ENCODE measurements around the gene GALNT1.

Gene GALNT1

DNA sequence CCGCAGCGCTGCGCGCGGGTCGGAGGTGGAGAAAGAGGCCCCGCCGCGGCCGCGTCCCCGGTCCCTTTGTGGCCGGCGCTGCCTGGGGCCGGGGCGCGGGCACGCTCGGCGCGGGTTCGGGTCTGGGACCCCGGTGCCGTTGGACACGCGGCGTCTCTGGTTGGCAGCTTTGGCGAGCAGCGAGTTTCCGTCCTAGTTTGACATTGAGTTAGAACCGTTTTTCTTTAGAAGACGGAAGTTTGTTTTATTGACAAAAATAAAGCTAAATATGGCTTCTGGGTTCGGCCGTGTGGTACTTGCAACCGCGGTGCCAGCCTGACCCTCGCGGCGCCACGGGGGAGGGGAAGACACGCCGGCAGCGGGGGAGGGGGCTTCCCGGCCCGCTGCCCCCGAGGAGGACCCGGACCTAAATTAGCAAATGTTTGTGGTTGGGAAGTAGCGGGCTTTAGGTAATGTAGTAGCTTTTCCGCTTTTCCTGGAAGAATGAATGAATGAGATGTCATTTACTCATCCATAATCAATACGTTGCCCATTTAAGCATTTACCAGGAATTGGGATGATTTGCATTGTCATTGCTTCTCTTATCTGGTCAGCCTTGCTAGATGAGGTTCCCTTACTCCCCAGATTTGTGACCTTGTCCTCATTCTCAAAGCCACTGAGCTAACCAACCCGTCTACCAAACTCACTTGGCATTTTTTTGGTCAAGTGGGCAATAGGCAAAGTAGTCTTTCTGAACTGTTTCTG lies 530 bp downstream of the GALNT1 start:
- DNase-seq (ENCODE audit: low spot score) (peak; percentile 13), FAIRE-seq (no peak)

DNA sequence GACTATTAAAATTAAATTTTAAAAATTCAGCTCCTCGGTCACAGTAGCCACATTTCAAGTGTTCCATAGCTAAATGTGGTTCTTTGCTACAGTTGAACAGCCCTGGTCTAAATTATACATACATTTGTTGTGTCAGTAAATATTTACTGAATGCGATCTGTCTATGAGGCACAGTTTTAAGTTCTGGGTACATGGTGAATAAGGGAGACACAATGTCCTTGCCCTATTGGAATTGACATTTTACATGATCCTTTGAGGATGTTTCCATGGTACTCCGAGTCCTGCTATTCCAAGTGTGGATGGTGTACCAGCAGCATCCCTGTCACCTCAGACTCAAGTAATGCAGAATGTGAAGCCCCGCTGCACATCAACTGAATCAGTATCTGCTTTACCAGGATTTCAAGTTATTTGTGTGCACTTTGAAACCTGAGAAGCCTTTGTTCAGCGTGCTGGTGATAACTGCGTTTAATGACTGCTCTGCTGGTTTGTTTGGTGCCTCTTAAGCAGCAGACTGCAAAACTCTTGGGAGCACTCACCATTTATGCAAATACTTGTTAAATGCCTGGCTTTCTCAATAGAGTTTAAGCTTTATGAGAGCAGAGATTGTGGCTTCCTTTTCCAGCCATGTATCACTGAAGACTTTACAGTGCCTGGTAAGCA lies 1.5 kb downstream of the GALNT1 start:
- no peak for DNase-seq (ENCODE audit: low spot score)
- peak; percentile 23 for FAIRE-seq

DNA sequence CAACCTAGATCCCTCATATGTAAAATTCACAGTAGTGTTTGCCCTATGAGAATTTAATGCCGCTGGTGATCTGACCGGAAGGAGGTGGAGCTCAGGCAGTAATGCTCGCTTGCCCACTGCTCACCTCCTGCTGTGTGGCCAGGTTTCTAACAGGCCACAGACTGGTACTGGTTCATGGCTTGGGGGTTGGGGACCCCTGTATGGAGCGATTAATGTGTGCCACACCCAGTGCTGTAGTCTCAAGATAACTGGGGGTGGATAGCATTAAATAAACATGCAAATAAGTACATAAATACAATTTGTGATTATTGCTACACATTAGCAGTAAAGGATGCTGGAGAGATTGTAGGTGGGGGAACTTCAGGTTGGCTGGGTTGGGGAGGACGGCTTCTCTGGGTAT lies 3.2 kb downstream of the GALNT1 start:
- DNase-seq (ENCODE audit: low spot score) (no peak), FAIRE-seq (no peak)

DNA sequence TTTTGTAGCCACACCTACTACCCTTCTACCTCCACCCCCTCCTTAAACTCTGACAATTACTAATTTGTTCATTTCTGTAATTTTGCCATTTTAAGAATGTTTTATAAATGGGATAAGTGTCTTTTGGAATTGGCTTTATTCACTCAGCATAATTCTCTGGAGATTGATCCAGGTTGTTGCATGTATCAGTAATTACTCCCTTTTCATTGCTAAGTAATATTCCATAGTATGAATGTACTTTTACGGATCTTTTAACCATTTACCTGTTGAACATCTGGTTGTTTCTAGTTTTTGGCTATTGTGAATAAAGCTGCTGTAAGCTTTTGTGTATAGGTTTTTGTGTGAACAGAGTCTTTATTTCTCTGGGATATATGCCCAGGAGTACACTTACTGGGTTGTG lies 4.1 kb downstream of the GALNT1 start:
- DNase-seq (ENCODE audit: low spot score), result no peak
- no peak for FAIRE-seq

DNA sequence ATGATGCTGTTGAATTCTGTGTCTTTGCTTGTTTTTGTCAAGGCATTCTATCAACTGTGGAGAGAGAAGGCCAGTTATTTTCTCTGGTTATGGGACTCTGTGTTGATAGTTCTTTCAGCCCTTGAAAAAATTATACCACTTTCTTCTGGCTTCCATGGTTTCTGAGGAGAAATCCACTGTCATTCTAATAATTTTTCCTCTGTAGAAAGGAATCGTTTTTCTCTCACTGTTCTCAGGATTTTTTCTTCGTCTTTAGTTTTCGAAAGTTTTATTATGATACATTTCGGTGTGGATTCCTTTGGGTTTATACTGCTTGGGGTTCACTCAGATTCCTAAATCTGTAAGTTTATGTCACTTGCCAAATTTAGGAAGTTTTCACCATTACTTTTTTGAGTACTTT lies 6.6 kb downstream of the GALNT1 start:
- FAIRE-seq, result no peak
- DNase-seq (ENCODE audit: low spot score), result no peak

DNA sequence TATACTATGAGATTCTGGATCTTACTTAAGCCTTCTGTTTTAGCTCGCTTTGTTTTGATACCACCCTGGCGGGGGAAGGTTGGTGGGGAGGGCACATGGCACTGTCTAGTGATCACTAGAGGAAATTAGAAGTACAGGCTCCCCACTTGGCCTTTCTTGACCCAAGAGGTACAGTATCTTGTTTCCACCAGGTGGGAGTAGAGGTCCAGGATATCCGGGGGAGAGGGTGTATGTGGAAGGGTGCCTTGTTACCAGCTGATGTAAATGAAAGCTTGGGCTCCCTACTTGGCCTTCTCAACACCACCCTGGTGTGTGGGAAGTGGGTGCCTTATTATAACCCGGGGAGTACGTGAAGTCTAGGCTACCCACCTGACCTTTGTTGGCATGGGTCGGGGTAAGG lies 7.5 kb downstream of the GALNT1 start:
- DNase-seq (ENCODE audit: low spot score) (no peak), FAIRE-seq (no peak)

DNA sequence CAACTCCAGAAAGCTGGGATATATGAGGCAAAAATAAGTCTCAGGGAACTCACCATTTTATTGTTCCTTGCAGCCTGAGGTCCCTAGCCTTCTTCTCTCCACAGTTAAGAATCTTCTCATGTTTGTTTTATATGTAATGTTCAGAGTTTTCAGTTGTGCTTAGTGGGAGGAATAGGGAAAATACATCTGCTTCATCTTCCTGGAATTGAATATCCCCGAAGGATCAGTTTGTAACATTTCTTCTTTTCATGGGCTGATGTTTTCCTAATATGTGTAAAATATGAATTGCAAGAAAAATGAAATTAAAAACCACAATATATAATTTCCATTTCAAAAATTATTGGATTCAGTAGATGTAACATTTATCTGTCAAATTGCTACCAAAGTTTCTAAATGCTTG lies 8.0 kb downstream of the GALNT1 start:
- FAIRE-seq (no peak), DNase-seq (ENCODE audit: low spot score) (no peak)

DNA sequence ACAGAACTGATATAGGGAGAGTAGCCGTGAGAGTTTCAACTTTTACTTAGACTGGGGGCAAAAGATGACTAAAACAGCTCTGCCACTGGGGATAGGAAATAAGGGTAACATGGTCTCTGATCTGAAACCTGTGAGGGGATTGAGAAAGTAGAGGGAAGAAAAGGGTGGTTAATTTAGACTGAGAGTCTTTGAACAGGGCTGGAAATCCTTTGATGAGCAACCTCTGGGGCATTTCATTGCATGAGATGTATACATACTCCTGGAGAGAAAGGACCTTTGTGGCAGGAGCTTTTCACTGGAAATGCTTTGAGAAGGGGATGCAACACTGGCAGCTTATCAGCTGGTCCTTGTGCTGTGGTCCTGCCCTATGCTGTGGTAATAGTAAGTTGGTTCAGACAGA lies 9.4 kb downstream of the GALNT1 start:
- no peak for FAIRE-seq
- DNase-seq (ENCODE audit: low spot score), result no peak

DNA sequence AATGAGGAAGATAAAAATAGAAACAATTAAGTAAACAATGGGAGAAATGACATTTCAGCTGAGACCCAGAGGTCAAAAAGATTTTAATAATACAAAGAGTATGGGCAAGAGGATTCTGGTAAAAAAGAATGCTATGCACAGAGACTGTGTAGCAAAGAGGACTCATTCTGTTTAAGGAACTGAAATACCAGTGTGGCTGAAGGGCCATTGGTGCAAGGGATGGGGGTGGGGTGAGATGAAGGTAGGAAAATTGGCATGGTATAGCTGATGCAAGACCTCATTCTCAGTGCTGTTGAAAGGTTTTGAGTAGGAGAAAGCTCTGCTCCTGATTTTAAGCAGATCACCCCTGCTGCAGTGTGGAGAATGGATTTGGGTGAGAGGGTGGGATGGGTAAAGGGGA lies 10.8 kb downstream of the GALNT1 start:
- FAIRE-seq, result no peak
- DNase-seq (ENCODE audit: low spot score), result no peak

DNA sequence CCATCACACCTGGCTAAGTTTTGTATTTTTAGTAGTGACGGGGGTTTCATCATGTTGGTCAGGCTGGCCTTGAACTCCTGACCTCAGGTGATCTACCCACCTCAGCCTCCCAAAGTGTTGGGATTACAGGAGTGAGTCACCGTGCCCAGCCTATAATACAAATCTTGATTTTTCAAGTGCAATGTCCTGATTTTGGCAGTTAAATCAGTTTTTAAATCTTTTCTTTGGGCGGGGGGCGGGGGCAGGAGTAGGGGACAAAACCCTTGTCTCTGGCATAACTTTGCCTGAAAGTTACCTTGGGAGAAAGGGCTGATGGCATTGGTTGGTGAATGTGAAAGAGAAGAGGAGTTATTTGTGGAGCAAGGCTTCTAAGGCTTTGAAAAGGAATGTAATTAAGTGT lies 12.3 kb downstream of the GALNT1 start:
- DNase-seq (ENCODE audit: low spot score), result no peak
- FAIRE-seq, result no peak

DNA sequence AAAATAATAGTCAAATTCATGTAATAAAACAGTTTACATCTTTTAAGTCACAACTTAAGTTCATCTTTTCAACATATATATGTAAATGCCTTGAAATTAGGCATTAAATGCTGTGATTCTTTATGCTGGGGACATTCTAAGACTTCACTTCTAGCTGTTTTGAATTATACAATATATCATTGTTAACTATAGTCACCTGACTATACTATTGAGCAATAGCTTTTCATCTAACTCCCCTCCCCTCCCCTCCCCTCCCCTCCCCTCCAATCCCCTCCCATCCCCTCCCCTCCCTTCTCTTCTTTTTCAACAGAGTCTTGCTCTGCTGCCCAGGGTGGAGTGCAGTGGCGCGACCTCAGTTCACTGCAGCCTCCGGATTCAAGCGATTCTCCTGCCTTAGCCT lies 16.2 kb downstream of the GALNT1 start:
- DNase-seq (ENCODE audit: low spot score) (no peak), FAIRE-seq (no peak)

DNA sequence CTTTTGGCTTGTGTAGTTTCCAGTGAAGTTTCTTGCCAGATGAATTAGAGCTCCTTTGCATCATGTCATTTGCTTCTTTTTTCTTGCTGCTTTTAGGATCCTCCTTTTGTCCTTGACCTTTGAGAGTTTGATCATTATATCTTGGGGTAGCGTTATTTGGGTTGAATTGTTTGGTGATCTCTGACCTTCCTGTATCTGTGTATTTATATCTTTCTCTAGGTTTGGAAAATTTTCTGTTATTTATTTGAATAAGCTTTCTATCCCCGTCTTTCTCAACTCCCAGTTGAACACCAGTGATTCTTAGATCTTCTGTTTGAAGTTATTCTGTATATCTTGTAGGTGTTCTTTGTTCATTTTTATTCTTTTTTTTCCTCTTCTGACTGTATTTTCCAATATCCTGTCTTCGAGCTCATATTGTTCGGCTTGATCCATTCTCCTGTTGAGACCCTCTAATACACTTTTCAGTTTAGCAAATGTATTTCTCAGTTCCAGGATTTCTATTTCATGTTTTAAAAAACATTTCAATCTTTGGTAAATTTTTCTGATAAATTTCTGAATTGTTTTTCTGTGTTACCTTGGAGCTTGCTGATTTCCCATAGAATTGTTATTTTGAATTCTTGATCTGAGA lies 20.8 kb downstream of the GALNT1 start:
- FAIRE-seq (no peak), DNase-seq (ENCODE audit: low spot score) (no peak)

DNA sequence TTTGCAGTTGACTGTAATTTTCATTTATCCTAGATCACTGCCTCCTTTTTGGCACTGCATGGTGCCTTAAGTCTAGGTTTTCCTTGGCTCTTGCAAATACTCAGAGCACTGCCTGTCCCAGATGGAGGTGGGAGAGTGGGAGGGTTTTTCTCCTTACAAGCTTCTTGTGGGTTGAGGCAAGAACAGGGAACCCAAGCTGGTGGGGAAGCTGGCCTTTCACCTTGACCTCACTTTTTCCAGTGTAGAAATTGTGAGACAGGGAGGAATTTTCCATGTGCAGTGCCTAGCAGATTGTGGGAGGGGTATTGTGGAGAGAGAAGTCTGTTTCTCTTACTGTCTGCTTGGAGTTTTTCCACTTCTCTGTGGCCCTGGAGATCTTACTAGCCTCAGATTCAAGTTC lies 21.5 kb downstream of the GALNT1 start:
- DNase-seq (ENCODE audit: low spot score) (no peak), FAIRE-seq (no peak)

DNA sequence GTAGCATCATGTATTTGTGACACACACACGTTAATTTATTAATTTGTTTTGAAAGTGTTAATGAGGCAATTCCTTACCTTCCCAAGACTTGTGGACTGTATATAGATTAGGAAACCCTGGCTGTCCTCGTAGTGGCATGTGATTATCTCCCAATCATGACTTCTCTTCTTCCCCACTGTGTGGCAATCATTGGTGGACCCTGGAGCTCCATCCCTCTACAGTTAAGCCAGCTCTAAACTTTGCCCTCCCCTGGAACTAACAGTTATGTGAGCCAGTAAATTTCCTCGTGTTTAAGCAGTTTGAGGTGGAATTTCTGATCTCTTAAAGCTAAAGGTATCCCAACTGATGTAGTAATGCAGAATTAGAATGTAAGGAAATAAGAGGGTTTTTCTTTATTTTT lies 22.0 kb downstream of the GALNT1 start:
- no peak for FAIRE-seq
- DNase-seq (ENCODE audit: low spot score), result no peak

DNA sequence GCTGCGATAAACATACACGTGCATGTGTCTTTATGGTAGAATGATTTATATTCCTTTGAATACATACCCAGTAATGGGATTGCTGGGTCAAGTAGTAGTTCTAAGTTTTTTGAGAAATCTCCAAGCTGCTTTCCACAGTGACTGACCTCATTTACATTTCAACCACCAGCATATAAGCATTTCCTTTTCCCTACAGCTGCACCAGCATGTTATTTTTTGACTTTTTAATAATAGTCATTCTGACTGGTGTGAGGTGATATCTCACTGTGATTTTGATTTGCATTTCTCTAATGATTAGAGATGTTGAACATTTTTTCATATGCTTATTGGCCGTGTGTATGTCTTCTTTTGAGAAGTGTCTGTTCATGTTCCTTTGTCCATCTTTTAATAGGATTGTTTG lies 22.8 kb downstream of the GALNT1 start:
- DNase-seq (ENCODE audit: low spot score) (no peak), FAIRE-seq (no peak)

DNA sequence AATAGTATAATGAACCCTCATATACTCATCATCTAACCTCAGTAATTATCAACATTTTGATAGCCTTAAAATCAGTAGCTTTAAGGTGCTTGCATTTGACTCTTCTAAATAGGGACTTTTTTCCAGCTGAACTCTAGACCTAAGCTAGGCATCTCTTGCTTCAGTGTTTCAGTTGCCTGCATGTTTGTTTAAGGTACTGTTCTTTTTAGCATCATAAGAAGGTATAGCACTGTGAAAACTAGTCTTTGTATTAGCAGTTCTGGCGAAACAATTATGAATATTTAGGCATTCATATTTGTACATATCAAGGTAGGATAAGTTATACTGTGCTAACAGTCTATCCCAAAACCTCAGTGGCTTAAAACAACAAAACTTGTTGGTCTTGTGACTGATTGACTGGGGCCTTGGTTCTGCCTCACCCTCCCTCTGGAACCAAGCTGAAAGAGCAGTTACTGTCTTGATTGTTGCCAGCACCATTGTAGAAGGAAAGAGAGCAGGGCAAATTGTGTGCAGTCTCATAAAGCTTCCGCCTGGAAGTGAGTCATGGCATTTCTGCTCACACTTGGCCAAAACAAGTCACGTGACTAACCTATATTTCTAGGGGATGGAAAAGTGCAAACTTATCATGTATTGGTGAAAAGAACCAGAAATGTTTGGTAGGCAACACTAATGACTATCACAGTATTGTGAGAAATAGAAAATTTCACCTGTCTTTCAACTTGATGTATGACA lies 24.3 kb downstream of the GALNT1 start:
- FAIRE-seq (no peak), DNase-seq (ENCODE audit: low spot score) (no peak)

DNA sequence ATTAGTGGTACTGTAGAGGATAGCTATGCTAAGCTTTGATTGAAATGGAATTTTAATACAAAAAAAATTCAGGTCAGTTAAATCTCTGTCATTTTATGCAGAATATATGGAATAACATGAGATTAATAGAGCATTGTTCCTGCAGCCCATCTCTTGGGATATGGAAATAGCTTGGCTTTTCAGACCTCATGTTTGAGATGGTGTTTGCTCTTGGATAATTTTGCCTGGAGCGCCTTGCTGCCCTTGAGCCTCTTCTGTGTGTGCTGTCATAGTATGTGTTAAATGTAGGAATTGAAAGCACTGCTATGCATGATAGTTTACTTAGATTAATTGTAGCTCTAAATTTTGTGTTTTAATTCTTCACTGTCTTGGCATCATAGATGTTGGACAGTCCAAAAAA lies 27.7 kb downstream of the GALNT1 start:
- no peak for FAIRE-seq
- no peak for DNase-seq (ENCODE audit: low spot score)

DNA sequence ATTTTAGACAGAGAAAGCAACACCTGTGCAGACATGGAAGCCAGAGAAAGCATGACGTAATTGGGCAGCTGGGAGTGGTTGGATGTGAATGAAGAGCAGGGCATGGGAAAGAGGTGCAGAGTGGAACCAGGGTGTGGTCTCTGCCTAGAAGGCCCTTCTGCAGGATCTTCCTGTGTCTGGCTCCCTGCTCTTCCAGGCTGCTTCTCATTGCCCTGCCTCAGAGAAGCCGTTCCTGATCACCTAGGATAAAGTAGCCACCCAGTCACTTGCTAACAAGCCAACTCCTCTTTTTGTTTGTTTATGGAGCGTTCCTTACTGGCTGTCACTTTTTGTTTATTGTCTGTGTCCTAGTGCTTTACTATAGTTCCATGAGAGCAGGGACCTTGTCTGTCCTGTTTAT lies 28.5 kb downstream of the GALNT1 start:
- no peak for FAIRE-seq
- no peak for DNase-seq (ENCODE audit: low spot score)

DNA sequence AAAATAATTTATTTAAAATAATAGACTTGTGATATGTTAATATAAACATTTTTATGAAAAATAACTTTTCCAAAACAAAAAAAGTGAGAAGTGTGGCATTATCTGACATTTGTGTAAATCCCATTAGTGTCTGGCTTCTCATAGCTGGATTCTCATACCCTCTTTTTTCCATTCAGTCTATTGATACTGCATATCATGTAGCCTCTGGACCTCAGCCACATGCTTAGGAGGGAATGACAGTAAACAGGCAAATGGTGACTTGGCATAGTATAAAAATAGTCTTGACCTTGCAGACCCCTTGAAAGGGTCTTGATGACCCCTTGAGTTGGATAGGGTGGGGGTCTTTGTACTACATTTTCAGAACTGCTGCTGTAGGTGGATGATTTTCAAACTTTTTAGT lies 29.2 kb downstream of the GALNT1 start:
- no peak for FAIRE-seq
- DNase-seq (ENCODE audit: low spot score), result no peak

DNA sequence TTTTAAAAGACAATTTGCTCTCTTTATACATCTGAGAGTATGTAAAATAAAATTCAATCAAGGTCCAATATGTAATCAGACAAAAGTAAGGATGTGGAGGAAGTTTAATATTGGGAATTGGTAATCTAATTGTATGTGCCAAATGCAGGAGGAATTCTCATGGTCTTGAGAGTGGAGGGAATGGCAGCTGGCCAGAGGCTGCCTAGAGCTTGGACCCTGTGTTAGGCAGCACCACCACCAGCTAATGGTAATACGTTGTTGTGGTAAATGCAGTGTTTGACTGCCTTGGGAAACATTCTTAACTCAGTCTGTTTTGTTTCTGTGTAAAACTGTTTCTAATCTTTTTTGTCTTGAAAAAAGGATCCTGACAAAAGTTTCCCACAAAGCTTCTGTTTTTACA lies 30.0 kb downstream of the GALNT1 start:
- no peak for DNase-seq (ENCODE audit: low spot score)
- FAIRE-seq, result no peak

DNA sequence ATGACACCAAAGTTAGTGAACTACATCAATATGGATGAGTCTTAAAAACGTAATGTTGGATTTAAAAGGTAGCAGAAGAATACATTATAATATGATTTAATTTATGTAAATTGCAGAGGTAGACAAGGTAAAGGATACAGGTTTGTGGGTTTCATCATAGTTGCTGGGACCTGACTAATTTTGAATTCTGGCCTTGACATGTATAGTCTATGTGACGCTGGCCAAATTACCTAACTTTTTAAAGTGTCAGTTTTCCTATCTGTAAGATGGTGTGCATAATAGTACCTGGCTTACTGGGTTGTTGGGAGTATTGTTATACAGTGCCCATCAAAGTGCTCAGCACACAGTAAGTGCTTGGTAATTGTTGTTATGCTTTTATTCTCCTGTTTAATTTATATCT lies 34.5 kb downstream of the GALNT1 start:
- FAIRE-seq, result no peak
- no peak for DNase-seq (ENCODE audit: low spot score)

All from urothelium cell line (cell line).